NCI-H526 treated with DMSO at 0.1 percent for 48 hours (cell line): ENCODE measurements around the gene KCNB1.
"Not testable (repeated sequence)": the region's sequence is repeated elsewhere in the genome, so short reads cannot be mapped to it uniquely, and the experiment has no call there.

Experiments used
- DNase-seq: peaks from one replicate; lab custom pipeline; 2025; lab: John Stamatoyannopoulos, UW

Gene KCNB1

DNA sequence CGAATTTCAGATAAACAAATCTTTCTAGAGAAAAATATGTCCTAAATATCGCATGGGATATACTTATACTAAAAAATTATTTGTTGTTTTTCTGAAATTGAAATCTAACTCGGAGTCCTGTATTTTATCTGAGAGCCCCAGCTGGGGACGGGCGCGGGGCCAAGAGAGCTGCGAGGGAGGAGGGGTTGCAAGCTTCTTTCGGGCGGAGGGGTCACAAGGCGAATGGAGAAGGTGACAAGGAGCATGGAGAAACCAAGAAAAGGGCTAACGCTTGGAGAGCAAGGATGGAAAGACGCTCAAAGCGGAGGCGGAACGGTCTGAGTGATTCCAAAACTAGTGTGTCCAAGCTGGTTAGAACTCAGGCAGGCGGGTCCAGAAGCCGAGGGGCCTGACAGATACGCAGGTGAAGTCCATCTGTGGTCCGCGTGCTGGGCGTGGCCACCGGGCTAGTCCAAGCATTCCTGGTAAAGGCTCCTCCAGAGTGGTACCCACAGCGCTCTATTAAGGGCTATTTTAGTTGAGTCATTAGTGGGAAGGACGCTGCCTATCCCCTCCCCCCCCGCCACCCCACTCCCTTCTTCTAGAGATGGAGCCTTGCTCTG is 163.2 kb downstream of the KCNB1 start:
- no peak for DNase-seq

DNA sequence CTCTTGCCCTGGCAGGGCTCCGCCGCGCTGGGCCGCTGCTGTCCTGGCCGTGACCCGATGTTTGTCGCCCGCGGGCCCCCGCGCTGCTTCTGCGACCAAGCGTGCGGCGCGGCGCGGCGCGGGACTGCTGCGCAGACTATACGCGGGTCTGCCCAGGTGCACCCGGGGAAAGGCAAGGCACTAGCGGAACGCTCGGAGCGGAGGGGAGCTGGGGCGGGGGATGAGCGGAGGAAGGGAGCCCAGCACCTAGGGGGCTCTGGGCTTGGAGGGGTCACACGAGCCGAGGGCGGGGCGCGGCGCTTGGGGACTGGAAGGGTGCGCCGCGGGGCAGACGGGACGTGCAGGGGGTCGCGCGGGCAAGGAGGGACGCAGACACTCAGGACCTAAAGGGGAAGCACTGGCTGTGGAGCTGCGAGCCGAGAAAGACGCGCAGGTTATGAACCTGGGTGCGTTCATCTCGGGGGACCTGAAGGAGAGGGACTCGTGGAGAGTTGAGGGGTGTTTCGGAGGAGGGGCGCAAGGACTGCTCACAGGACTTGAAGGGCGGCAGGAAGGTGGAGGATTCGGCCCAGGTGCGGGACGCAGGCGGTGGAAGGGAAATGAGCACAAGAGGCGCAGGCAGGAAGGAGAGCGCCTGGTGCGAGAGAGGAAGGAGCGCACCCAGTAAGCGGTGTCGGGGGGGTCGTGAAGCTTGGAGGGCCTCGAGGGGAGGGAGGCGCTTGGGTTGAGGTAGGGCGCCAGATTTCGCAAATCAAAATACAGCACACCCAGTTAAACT is 163.8 kb downstream of the KCNB1 start:
- no peak for DNase-seq

DNA sequence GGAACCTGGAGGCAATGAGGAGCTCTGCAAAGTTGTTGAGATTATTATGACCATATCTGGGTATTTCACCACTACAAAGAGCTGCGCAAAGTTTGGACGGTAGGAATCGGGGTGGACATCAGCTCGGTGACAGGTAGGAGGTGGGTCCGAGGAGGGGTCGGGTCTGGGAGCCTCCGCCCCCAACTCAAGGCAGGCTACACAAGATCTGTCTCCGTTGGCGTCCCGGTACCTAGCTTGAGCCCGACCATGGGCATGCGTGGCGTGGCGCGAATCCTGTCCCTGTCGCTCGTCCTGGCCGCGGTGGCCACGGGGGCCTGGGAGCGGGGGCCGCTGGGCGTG is 164.4 kb downstream of the KCNB1 start:
- DNase-seq = no peak

DNA sequence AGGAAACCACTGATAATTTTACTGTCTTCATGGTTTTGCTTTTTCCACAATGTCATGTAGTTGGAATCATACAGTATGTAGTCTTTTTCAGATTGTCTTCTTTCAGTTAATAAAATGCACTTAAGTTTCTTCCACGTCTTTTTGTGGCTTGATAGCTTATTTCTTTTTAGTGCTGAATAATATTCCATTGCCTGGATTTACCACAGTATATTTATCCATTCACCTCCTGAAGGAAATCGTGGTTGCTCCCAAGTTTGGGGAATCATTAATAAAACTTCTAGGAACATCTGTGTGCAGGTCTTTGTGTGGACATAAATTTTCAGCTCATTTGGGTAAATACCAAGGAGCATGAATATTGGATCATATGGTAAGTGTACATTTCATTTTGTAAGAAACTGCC is 165.8 kb downstream of the KCNB1 start:
- DNase-seq = no peak

DNA sequence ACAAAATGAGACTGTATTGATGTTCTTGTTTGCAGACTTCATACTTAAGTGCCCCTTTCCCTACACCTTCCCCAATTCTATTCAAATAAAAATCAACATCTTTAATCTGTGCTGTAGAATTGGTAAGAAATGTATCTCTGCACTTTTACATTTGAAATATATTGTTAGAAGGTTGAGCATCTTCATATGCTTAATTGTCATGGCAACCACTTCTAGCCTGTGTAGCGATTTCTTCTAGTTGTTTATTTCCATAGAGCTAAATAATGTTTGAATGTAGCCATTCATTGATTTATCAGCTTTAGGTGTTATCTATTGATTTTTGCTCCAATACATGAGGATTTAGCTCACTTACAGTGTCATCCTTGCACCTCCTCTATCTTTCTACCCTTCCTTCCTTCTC is 166.9 kb downstream of the KCNB1 start:
- no peak for DNase-seq

DNA sequence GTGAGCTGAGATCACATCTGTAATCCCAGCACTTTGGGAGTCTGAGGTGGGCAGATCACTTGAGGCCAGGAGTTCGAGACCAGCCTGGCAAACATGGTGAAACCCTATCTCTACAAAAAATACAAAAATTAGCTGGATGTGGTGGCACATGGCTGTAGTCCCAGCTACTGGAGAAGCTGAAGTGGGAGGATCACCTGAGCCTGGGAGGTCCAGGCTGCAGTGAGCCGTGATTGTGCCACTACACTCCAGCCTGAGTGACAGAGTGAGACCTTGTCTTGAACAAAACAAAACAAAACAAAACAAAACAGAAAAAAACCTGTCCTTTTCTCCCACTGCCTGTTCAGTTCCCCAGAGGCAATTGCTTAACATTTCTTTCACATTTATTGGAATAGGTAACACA is 168.4 kb downstream of the KCNB1 start:
- not testable (repeated sequence) for DNase-seq
